Activated CD8-positive, alpha-beta memory T cell treated with anti-CD3 and anti-CD28 coated beads for 1 hour (primary cell): ENCODE data around the gene THSD4.
"Not testable (repeated sequence)": the region's sequence is repeated elsewhere in the genome, so short reads cannot be mapped to it uniquely, and the experiment has no call there.

ENCODE experiments used
- DNase-seq, 2 donors: peaks; one replicate each; pipeline ENCODE4 v3.0.0-alpha.2; 2020; ENCODE audit warnings: low read depth in 1 of 2; ENCODE audit errors: extremely low read depth in 1 of 2

Gene THSD4

DNA sequence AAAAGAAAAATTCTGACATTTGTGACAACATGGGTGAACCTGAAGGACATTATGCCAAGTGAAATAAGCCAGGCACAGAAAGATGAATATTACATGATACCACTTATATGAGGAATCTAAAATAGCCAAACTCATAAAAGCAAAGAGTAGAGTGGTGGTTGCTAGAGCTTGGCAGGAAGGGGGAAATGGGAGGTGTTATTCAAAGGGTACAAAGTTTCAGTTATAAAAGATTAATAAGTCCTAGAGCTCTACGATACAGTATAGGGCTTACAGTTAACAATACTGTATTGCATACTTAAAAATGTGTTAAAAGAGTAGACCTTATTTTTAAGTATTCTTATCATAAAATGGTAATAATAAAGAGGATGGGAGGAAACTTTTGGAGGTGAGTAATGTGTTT lies 583.5 kb downstream of the THSD4 start:
- no peak for DNase-seq

- DNase-seq = no peak
These were observed 584.7 kb downstream of the THSD4 start for GRCh38 chr15:71699977-71700376.

DNA sequence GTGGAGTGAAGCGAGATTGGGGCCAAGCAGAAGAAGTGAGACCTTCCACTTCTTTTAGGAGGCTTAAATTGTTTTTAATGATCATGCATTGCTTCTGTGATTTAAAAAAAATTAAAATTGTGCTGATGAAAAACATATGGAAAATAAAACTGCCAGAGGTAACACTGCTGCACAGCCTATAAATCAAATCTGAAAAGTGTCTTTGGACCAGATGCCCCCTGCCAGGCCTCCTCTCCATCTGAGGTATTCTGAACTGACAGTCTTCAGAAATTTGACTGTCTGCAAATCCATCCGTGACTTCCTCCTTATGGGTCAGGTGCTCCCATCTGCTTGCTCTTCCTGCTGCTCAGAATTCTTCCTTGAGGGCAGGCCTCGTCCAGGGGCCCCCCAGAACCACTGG lies 586.5 kb downstream of the THSD4 start:
- DNase-seq = no peak

DNA sequence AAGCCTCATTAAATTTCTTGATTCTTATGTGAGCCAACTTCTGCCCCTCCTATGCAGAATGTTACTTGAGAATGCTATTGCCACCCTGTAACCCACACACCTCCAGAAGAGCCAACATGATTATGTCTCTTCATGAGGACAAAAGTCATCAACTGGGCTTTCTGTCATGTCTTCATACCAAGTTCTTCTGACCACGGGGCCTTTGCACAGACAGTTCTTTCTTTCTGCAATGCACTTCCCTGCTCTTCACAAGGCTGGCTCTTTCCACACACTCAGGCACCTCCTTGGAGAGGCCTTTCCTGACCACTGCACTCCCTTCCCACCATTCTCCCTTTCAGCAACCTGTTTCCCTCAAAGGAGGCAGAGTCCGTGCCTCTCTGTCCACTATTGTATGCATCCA lies 587.2 kb downstream of the THSD4 start:
- no peak for DNase-seq

DNA sequence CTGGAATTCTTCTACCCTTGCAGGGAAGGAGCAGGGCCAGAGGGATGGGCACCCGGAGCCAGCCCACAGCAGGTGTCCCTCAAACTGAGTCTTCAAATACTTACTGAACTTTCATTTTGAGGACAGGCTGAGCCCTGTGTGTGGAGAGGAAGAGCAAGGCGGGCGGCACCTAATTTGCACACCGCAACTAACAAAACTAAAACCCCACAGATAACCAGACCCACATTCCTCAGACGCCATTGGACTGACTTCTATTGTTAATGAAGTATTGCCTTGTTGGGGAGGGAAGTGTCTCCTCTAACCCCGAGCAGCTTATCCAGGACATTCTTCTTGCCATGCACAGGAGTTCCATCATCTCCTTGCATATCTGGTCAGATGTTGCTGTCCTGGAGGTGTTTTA lies 589.9 kb downstream of the THSD4 start:
- DNase-seq = no peak

GRCh38 chr15:71706461-71707229 lies 591.4 kb downstream of the THSD4 start:
- no peak for DNase-seq

- DNase-seq = no peak
These were observed 592.2 kb downstream of the THSD4 start for GRCh38 chr15:71707230-71708050.

GRCh38 chr15:71708051-71708429 lies 592.8 kb downstream of the THSD4 start:
- DNase-seq = no peak

DNA sequence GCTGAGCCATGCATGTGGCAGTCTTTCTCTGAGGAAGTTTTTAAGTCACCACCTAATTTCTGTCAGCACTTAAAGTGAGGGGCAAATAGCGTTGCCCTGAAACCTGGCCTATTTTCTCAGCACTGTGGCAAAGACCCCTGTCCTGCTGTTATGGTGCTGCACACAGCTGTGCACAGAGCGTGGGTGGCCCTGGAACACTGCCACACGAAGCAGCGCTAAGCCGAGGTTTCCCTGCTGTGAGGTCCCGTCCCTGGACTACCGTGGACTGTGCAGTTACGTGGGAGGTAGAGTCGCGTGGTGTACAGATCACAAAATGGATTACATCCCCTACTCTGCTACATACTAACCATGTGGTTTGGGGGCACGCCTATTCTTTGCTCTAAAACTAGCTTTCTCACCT lies 593.5 kb downstream of the THSD4 start:
- no peak for DNase-seq

GRCh38 chr15:71709808-71710418 lies 594.6 kb downstream of the THSD4 start:
- DNase-seq = no peak

DNA sequence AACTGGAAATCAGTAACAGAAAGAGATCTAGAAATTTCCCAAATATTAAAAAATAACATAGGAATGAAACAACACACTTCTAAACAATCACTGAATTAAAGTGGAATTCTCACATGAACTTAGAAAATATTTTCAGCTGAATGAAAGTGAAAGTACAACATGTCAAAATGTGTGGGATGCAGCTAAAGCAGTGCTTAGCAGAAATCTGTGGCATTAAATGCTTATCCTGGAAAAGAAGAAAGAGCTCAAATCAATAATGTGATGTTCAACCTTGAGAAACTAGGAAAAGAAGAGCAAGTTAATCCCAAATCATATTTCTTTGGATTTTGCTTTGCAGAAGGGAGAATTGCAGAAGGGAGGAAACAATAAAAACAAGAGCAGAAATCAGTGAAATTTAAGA lies 596.9 kb downstream of the THSD4 start:
- no peak for DNase-seq

DNA sequence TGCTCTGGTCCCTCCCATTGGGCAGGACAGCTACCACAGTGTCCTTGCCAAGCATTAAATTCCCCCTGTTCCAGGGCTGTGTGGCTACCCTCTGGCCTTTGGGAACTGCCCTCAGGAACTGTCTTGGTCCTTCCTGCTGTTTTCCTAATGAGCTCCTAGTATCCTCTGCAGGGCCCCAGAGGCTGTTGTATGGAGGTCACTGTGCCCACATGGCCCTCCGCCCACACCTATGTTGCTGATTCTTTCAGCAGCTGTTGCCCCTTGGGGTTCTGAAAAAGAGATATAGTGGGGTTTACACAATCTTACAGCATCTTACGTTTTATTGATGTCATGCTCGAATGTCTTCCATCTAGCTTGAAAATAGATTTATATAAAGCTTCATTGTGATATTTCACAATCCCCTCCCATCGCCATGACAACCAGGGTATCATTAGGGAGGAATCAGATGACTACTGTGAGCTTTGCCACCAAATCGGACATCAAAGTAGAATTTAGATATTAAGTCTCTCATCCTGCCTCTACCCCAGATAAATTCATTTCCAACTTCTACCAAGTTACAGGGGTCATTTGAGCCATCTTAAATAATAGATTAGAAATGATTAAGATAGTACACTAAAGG lies 598.0 kb downstream of the THSD4 start:
- DNase-seq = no peak

- no peak for DNase-seq
These were observed 600.6 kb downstream of the THSD4 start for GRCh38 chr15:71715914-71716313.

DNA sequence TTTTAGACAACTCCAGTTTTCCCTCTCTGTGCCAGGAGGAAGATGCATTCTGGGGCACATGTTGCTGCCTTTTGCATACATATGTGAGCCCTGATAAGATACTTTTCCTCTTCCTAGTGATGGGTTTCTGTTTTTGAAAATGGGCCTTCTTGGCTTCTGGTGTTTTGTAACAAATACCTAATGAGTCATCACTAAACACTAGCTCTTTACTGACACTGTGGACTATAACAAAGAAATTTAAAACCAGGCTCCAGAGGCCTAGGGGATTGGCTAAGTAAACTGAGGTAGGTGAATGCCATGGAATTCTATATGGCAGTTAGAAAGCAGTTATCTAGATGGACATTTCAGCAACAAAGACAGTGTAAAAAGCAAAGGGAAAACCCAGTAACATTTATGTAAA lies 601.7 kb downstream of the THSD4 start:
- no peak for DNase-seq

GRCh38 chr15:71718116-71718910 lies 603.0 kb downstream of the THSD4 start:
- DNase-seq = no peak

DNA sequence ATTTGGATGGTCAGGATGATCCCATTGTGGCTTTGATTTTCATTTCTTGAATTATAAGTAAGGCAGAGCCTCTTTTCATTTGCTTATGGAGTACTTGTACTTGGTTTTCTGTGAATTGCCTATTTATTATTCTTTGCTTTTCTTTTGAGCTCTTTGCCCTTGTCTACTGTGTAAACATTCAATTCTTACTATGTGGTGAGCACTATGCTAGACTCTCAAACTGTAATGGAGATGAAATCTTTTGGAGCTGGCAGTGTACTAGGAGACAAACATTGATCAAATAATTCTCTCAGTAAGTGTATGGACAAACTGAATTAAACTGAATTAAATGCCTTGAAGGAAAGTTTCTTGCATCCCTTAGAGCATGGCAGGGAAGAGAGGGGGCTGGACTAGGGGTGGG lies 608.1 kb downstream of the THSD4 start:
- DNase-seq = no peak

DNA sequence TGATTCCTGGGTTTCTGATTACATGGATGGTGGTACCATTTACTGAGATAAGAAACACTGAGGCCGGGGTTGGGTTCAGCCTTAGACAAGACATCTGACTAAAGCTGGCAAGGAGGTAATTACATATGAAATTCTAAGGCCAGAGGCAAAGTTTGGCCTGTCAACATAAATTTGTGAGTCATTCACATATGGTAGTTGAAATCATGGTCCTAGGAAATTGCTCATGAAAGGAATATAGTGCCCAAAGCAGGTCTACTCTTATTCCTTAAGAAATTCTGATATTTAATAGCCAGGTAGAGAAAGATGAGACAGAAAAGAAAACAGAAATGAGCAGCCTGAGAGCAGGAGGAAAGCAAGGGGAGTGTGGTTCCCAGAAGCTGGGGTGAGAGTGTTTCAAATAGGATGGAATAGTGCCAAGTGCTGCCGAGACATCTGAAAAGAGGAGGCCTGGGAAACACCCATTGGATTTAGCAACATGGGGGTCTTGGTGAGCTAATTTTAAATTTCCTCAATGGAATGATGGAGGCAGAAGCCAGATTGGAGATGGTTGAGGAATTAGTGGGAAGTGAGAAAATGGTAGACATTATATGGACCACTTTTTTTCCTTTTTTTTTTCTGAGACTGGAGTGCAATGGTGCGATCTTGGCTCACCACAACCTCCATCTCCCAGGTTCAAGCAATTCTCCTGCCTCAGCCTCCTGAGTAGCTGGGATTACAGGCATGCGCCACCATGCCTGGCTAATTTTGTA lies 610.1 kb downstream of the THSD4 start:
- DNase-seq = not testable (repeated sequence)

- no peak for DNase-seq
These were observed 613.6 kb downstream of the THSD4 start for GRCh38 chr15:71728881-71729280.

GRCh38 chr15:71729319-71729718 lies 614.0 kb downstream of the THSD4 start:
- DNase-seq = no peak
